GM12878 (cell line): ENCODE data around the gene MRPS18A. TPM values are rescaled to one million over a fixed set of nuclear protein-coding genes. Genes with fewer than 3 reads are reported as not detected.
A peak's percentile ranks its signal among the peaks of the same experiment; 100 is the strongest.

ENCODE experiments used
- ATF7 ChIP-seq: fragments of 450-650 bp; IDR thresholded peaks from 2 replicates; pipeline ENCODE4 v1.6.1; 2016; ENCODE audit warnings: low read depth, mild to moderate bottlenecking
- BHLHE40 ChIP-seq, 2 experiments: fragments of 450-650 bp in 1 of 2; IDR thresholded peaks; 2 replicates each; pipeline ENCODE4 v1.6.1; 2011 to 2017; ENCODE audit warnings: low read depth in 2 of 2, borderline replicate concordance in 1 of 2, improper control_type of control experiment in 1 of 2, low read length in 1 of 2, mild to moderate bottlenecking in 1 of 2
- IKZF2 ChIP-seq, 2 experiments: fragments of 450-650 bp; IDR thresholded peaks; 2 replicates each; pipeline ENCODE4 v1.6.1; 2017; ENCODE audit warnings: mild to moderate bottlenecking in 2 of 2, moderate library complexity in 2 of 2
- MEF2B ChIP-seq: fragments of 450-650 bp; IDR thresholded peaks from 2 replicates; pipeline ENCODE4 v1.6.1; 2018; ENCODE audit warnings: mild to moderate bottlenecking, moderate library complexity; ENCODE audit not compliant: partially characterized antibody, poor library complexity, severe bottlenecking
- NKRF ChIP-seq: fragments of 450-650 bp; conservative IDR thresholded peaks from 2 replicates; pipeline ENCODE4 v1.6.1; 2017; ENCODE audit warnings: mild to moderate bottlenecking, moderate library complexity
- RELB ChIP-seq: fragments of 450-650 bp; IDR thresholded peaks from 2 replicates; pipeline ENCODE4 v1.6.1; 2017; ENCODE audit warnings: low read depth, mild to moderate bottlenecking, moderate library complexity
- polyA plus RNA-seq, 11 experiments: library from polyadenylated mRNA; depleted of rRNA in 4 of 11; unstranded in 6 of 11; stranded (reverse) in 5 of 11; fragments of >200 nt; fragmentation: Nextera tagmentation in 4 of 11; fragmentation: Illumina TruSeq in 1 of 11; extraction: Ambion mirVana in 4 of 11; extraction: Trizol in 1 of 11; gene quantifications; 1 replicate in 1 of 11; 2 replicates in 10 of 11; pipeline versions ENCODE4 v1.2.1 to v1.2.3, GENCODE V29; 2011 to 2016; ENCODE audit warnings: inconsistent platforms in 2 of 11, missing spikeins in 2 of 11, low read depth in 1 of 11
- total RNA-seq, 4 experiments: library from RNA; depleted of rRNA in 3 of 4; stranded (reverse); fragments of >200 nt in 3 of 4; fragmentation: Illumina TruSeq in 1 of 4; extraction: Trizol in 1 of 4; gene quantifications; 2 replicates each; pipeline versions ENCODE4 v1.2.1 to v1.2.3, GENCODE V29; 2013 to 2021
- TF ChIP-seq, protein P1 (sequence below), 3 experiments: IDR thresholded peaks in 2 of 3; conservative IDR thresholded peaks in 1 of 3; 2 replicates each; pipeline ENCODE4 v1.5.1; 2011; ENCODE audit warnings: low read depth in 3 of 3, low read length in 3 of 3, mild to moderate bottlenecking in 3 of 3, control low read depth in 2 of 3, moderate library complexity in 2 of 3, inconsistent platforms in 1 of 3, mixed read lengths in 1 of 3; ENCODE audit not compliant: control insufficient read depth in 2 of 3, insufficient read depth in 1 of 3; ENCODE audit errors: extremely low read depth in 1 of 3

The MRPS18A gene
- total and polyA plus RNA-seq, 10 of the 15 experiments (the other 5 are each of a cell fraction or from before 2014, with no cell fraction given) = 66.3 to 158 (median 98.7) TPM

DNA sequence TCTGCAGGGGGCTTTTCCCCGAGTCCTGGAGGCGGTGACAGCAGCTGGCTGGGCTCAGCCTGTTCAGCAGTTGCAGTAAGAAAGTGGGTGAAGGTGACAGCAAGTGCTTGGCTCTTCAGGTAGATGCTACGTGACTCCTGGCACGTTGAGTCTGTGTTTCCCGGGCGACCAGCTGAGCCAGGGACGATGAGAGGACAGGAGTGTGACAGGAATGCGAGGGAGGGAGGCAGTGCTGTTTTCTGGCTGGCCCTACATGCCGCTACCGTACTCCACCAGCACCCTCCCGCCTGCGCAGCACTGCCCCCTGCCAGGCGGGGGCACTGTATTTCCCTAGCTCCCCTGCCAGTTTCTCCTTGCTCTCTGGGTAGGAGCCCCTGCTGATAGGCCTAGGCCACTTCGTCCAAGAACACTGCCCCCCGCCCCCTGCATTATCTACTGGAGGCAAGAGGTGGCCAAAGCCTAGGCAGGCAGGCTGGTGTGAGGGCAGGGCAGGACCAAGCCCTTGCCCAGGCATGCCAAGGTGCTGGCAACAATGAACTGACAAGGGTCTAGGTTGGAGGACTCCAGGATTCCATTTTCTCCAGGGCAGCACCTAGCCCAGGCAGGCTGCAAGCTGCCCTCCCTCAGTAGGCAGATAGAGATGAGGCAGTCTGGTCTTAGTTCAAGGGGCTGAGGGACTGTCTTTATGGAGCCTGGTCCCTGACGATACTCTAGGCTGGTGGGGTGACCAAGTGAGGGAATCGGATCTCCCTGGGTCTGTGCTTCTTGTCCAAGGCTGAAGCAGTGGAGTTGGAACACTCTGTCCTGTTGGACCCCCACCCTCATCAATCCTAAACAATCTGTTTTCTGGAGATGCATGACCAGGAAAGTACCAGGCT, 19.2 kb downstream of the MRPS18A start (continued):
- TF ChIP-seq BHLHE40 (IDR thresholded peaks at IDR 0.05; ENCODE audit: borderline replicate concordance in 1 of 2, low read depth in 2 of 2, low read length in 1 of 2) (peak in 1 of 2 experiments; percentile 24; a peak in 1 of 4 replicates), NKRF (no peak), ATF7 (no peak), MEF2B (no peak), IKZF2 (IDR thresholded peaks at IDR 0.05) (no peak; a peak in 1 of 4 replicates), RELB (peak; percentile 28; the same call in 1 of the 2 replicates)
- TF ChIP-seq, protein P1, sequence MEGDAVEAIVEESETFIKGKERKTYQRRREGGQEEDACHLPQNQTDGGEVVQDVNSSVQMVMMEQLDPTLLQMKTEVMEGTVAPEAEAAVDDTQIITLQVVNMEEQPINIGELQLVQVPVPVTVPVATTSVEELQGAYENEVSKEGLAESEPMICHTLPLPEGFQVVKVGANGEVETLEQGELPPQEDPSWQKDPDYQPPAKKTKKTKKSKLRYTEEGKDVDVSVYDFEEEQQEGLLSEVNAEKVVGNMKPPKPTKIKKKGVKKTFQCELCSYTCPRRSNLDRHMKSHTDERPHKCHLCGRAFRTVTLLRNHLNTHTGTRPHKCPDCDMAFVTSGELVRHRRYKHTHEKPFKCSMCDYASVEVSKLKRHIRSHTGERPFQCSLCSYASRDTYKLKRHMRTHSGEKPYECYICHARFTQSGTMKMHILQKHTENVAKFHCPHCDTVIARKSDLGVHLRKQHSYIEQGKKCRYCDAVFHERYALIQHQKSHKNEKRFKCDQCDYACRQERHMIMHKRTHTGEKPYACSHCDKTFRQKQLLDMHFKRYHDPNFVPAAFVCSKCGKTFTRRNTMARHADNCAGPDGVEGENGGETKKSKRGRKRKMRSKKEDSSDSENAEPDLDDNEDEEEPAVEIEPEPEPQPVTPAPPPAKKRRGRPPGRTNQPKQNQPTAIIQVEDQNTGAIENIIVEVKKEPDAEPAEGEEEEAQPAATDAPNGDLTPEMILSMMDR (IDR thresholded peaks at IDR 0.05 in 2 of 3, conservative IDR thresholded peaks at IDR 0.05 in 1 of 3; ENCODE audit: control insufficient read depth in 2 of 3, extremely low read depth in 1 of 3, insufficient read depth in 1 of 3, low read depth in 3 of 3, low read length in 3 of 3) = peak; percentile 54 to 70 (median 59)
